GM21367 (cell line): ENCODE measurements around the gene TACR1.
A peak's percentile ranks its signal among the peaks of the same experiment; 100 is the strongest.

Source experiments
- ATAC-seq: cut with Tn5 transposase; IDR thresholded peaks from one replicate; pipeline ENCODE4 v1.9.1; 2021; ENCODE audit not compliant: unreplicated experiment

Gene TACR1

DNA sequence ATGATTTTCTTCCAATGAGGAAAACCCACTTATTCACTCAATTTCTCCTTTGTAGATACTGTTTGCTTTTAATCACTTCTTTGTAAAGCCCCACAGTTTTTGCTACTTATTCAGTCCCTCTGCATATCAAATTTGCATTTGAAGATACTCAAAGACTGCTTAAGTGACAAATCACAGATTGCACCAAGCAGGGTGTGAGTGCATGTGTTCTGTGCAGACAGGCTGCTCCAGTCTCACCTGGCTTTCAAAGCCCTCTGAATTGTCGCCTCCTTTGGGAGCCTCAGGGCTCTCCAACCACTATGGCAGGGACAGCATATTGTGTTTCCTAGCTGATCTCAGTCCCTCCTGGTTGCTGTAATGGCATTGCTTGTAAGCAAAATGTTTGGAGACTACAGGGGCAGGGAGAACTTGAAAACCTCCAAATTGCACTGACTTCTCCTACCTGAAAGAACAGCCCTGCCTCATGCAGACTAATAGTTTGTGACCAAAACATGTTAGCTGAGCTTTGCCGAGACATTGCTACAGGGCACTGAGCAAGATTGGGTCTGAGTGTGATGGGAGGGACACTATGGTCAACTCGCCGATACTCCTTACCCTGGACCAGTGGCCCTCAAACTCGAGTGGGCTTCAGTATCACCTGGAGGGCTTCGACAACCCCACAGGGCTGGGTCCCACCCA, 144.0 kb downstream of the TACR1 start:
- ATAC-seq = no peak

DNA sequence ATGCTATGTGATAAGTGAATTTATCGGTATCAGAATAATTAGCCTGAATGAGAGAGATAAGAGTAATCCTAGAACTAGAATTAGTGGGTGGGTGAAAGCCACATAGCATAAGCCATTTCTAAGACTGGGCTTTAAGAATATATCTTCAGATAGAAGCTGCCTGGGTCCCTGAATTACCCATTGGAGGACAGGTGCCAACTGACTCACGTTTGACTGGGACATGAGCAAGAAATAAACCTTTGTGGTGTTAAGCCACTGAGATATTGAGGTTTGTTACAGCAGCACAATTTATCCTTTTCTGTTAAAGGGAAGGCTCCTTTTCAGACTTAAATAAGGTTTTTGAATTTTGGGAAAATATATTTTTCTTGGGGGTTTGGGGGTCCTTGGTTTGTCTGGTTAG, 145.0 kb downstream of the TACR1 start:
- ATAC-seq = no peak

DNA sequence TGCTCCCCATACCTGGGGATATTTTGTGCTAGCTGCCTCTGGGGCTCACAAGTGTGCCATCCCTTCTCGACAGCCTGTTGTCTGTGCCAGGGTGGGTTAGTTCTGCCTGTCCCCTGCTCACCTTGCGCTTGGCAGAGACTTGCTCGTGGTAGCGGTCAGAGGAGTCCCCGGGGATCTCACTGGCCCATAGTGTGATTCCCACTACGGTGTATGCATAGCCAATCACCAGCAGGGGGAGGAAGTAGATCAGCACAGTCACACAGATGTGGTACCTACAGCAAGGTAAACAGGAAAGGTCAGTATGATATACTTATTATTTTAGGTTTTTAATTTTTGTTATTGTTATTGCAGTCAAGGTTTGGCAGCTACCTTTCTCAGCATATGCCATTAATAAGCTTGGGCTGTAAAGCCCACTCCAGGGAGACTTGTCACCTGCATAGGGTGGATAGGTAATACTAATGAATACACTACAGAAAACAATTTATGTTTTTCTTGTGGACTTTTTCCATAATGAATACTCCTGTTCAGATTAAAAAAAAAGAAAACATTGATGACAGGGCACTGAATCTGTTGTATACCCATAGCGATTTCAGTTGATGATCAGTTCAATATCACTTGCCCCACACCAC, 145.7 kb downstream of the TACR1 start:
- ATAC-seq = peak; percentile 83

DNA sequence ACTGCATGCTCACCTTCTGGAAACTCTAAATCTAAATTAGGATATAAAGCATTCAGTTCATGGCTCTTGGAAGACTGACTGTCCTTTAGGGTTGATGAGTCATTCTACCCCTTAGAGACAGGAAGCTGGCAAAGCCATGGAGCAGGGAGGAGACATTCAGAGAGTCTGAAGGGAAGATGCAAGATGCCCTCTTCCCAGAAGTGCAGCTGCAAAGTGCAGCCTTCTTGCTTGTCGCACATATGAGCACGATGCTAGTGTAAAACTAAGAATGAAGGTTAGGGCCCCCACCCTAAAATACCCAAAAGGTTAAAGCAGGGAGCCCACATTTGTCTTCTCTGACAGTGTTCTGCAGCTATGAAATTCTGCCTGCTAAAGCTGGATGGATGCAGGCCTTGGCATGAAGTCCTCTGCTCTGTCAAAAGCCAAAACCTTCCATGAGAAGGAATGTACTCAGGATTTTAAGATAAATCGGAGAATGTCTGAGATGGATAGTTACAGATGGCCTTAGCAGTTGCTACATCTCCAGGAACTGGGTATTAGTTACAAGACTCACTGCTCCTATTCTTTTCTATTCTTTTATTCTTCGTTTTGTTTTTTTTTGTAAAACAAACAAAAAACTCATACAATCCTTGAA, 151.2 kb downstream of the TACR1 start:
- ATAC-seq = no peak

DNA sequence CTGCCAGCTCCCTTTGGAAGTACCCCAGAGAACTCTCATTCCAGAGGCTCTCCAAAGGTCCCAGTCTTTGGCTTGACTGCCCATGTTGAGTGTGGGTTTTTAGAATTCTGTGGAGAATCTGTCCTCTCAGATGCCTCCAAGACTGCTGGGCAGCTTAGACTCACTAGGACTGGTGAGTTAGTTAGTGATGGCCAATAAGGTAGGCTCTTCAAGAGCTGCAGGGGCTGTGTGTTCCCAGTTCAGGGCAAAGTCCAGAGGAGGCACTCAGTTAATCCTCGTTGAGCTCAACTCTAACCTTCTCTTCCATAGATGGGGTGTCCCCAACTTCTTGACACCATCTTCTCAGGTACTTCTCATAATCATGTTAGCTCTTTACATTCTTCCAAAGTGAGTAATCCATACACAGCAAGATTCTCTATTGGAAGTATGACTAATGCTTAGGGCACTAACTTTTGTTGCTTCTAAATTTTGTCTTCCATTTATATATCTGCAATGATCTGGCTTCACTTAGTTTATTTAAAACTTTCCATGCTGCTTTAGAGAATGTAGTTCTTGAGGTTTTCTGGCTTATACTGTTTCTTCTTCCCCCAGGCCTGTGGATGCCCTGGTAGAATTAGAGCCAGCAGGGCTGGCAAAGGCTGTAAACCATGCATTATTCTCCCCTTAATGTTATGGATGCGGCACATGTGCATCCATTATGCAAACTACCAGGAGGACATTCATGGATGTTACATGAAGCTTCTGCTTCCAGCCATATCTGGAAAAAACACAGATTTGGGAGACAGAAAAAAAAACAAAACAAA, 151.9 kb downstream of the TACR1 start:
- no peak for ATAC-seq

DNA sequence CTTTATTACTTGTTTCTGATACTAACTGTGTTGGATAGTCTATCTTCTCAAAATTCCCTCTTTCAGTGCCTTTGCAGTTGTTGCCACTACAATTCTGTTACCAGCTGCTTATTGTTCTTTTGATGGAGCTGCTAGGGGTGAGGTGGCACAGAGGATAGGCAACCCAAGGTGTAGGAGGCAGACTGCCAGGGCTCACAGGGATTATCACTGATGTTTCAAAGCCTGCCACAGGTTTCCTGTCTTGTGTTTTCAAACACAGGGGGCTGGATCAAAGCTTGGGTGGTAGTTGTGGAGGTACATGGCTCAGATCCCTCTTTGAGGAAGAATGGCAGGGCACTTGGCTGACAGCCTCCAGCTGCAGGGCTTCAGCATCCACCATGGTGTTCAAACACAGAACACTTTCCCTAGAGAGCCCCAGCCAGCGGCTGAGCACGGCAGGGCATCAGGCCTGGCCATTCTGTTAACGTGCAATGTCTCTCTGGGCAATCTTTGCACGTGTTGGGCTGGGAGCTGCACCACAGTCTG, 153.7 kb downstream of the TACR1 start:
- no peak for ATAC-seq

DNA sequence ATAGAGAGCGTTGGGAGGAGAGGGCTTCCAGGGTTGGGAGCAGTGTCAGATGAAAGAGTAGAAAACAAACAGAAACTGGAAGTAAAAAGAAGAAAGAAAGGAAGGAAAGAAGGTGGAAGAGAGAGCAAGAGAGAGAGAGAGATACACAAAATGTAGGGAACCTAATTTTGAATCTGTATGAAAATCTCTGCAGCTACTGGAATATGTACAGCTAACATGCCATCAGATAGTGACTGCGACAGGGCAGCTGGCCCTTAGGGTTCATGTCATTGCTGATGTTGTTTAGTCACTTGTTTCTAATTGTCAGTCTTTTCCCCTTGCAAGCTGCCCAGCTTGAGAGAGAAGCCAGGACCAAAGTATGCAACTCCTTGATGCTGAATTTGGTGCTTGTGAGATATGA, 155.0 kb downstream of the TACR1 start:
- no peak for ATAC-seq

DNA sequence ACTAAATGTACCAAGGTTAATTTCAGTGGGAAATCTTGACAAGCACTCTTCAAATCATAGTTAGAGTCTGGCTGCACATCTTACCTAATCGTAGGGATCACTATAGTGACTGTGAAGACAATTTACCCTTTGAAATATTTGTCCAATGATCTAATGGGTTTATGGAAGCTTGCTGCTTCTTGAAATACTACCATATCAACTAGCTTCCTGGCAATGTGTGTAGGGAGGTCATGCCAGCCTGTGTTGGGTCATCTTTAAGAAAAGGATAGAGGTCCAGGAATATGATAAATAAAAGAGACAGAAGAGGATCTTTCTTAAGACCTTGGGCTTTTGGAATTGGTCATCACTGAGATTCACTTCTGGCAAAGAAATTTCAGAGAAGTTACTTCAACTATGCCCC, 156.5 kb downstream of the TACR1 start:
- ATAC-seq = no peak

DNA sequence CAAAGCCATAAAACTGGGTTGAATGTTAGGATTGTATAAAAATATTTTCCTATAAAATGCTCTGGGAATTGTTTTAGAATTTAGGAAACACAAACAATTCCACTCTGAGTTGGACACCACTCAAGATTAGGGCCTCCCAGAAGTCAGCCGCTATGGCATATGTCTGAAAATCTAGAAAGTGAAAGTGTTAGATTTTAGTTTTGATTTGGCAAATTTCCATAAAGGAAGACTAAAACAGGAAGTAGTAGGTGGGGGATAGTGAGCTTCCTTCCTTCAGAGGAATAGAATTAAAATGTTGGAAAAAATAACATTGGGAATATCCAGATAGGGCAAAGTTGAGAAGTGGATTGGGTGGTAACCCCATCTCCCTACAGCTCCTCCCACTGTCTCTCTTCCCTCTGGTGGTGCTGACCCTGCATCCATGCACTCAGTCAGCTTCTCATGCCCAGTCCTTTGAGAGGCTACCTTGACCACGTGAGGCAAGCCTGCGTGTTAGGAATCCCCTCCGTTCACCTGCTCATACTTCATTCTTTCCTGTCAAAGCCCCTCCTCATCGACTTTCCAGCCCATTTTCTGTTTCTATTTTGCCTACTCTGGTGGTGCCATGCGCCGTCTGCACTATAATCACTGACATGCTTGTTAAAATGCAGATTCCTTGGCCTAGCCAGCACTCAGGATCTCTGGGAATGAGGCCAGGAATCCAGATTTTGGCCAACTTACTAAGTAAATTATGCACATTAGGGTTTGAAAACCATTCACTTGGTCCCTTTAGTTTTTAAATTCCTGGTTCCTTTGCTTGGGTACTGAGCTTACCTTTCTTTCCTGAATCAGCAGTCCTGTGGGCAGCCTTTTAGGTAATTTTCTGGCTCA, 157.4 kb downstream of the TACR1 start:
- no peak for ATAC-seq

DNA sequence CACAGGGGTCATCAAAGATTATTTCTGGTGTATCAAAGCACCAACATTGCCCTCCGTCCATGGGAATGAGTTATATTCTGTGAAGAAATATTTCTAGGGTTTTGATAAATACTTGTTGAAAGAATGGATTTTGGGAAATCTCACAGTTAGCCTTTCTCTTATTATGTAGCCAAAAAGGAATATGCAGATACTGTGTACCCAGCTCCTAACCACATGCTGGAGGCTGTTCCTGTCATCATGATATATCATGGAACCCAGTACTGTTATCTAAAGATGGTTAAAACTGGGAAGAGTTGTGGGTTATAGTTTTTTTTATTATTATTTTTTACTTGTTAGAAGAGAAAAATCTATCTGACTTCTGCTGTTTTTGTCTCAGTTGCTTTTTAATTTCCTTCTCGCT, 158.1 kb downstream of the TACR1 start:
- ATAC-seq = no peak

DNA sequence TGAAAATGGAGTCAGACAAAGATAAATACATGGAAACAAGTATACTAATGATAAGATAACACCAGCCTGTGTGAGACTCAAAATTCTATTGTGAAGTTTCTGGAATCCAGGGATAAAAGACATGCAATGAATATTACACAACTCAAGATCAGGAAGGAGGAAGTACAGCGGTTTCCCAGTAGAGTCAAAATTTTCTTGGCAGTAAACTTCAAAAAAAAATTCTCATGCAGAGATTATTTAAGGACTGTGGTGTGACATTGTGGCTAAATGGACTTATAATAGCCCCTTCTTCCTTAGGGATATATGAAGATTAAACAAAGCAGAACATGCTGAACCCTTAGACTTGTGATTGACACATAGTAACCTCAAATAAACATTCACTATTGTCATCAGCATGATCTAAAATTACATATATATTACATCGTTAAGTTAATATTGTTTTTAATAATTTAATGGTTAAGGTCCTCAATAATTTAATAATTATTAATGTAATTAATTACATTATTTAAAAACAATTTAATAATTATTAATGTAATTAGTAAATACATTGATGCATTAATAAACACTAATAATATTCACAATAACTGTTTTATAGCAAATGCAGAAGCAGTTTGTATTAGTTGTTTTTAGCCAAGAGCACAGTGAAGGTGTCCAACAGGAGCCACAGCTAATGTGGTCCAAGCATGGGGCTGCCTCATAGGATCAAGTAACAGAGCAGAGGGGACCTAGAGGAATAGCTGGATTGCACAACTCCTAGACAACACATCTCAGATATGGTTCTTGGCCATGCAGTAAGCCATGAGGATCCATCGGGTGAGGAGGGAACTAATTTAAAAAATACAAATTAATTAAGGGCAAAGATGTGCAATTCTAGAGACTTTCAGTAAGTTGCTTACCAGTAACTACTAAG, 163.6 kb downstream of the TACR1 start:
- ATAC-seq = no peak

DNA sequence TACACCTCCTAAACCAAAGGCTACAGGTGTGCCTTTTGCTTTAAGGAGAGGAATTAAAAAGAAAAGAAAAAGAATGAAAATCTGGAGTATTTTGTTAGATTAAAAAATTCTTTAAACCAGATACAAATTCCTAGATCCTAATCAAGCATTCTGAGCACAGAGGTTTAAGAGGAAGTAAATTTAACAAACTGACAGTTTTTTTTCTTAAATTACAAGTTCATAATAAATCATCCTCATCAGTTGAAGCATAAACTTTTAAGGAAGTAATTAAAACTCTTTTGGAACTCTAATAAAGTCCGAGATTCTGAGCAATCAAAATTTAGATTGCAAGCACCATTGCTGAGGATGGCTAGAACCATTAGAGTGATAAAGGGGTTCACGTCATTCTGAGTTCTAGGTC, 165.8 kb downstream of the TACR1 start:
- no peak for ATAC-seq

DNA sequence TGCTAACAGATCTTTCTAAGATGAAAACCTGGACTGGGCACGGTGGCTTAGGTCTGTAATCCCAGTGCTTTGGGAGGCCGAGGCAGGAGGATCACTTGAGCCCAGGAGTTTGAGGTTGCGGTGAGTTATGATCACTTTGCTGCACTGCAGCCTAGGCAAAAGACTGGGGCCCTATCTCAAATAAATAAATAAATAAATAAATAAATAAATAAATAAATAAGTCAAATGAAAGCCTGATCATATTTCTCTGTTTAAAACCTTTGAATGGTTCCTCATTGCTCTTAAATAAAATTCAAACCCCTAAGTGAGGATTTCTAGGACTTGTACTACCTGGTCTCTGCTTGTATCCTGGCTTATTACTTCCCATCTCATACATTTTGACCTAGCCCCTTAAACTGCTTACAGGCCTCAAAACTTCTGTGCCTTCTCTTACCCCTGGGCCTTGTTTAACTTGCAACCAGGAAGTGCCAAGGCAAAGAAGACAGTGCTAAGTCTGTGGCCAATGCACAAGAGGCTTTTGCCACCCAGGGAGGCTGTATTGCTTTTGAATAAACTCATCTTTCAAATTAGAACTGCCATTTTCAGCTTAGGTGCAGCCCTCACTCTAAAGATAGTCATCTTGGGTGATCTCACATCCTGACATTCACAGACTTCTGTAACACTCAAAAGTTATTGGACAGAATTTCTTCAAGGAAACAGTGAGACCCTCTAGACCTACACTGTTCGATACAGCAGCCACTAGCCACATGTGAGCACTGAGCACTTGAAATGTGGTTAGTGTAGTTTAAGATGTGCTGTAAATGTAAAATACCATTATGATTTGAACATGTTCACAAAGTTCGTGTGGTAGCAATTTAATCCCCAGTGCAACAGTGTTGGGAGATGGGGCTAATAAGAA, 167.2 kb downstream of the TACR1 start:
- ATAC-seq = no peak

DNA sequence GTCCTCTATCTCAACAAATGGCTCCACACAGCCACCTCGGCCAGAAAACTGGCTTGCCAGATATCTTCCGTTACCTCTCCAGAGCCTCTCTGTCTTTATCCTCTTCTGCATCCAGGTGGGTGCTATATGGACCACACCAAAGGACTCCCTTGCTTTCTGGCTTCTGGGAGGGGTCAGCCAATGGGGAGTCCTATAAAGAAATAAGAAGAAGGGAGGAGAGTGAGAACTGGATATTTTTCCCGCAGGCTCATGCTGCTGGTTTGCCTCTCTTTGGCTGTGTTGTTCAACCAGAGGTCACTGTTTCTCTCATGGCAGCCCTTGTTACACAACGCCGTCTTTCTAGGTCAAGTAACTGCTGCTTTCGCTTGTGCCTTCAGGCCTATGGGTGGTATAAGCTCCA, 168.1 kb downstream of the TACR1 start:
- ATAC-seq = no peak

DNA sequence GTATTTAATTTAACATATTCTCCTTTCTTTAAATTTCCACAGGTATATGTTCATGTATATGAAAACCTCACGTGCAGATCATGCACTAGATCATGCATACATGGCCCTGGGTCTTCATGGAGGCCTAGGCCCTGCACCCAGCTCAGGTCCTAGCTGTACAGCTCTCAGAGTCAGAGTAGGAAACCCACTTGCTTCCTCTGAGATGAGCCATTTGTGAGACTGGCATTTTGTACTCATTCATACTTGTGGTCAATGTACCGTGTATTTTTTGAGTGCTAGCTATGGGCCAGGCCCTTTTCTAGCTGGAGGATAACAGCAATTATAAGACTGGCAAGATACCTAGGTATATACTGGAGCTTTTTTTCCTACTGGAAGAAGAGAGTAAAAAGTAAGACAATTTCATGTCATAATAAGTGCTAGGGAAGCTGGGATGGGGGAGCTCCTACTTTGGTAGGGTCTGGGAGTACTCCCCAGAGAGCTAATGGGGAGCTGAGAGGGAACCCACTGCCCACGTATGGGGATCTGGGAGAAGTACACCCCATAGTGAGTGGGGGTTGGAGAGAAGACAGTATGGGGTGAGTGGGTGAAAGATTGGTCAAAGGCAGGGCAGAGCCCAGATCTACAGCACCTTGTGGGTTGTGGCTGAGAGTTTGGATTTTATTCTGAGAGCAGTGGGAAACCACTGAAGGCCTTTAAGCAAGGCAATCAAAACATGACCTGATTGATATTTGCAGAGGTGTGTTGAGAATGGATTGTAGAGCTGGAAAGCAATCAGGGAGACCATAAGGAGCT, 168.9 kb downstream of the TACR1 start:
- no peak for ATAC-seq

DNA sequence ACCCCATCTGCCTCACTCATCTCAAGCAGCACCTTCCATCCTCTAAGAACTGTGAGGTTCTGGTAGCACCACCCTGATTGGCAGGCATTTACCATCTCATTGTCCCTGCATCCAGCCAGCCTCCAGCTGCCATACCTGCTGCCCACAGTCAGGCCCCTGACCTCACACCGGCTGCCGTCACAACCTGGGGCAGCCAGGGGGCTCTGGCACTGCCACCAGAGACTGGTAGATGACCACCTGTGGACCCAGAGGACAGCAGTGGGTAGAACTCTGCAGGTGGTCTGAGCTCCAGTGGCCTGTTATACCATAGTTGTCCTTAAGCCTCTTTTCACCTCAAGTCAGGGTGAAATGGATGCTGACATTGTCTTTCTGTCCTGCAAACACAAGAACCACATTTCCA, 171.4 kb downstream of the TACR1 start:
- no peak for ATAC-seq

DNA sequence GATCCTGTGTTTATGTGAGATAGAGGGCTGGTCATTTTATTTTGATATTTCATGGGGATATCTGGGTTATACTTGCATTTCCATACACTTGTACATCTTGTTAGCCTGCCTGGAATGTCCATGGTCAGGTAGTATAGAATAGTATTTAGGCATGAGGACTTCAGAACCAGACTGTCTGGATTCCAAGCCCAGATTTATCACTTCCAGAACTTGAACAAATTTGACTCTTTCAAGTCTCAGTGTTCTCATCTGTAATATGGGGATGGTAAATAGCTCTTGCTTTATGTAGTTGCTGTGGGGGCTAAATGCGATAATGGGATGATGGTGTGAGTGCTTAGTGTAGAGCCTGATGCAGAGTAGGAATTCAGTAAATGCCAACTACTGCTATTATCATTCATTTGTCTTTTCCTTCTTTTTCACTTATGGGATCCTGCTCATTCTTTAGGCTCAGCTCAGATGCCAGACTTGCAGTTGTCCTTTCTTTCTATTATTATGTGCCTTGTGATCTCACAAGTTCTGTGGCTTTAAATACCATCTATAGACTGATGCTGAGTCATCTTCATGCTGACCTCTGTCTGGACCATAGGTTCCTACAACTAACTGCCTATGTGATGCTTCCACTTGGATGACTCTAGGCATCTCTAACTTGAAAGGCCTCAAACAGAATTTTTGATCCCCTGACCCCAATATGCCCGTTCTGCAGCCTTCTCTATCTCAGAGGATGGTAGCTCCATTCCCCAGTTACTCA, 173.5 kb downstream of the TACR1 start:
- ATAC-seq = no peak
